Central memory CD4-positive, alpha-beta T cell (primary cell): ENCODE results near the gene SDK2.

Source experiments
- DNase-seq: peaks from one replicate; pipeline ENCODE4 v3.0.0; 2022

The SDK2 gene

DNA sequence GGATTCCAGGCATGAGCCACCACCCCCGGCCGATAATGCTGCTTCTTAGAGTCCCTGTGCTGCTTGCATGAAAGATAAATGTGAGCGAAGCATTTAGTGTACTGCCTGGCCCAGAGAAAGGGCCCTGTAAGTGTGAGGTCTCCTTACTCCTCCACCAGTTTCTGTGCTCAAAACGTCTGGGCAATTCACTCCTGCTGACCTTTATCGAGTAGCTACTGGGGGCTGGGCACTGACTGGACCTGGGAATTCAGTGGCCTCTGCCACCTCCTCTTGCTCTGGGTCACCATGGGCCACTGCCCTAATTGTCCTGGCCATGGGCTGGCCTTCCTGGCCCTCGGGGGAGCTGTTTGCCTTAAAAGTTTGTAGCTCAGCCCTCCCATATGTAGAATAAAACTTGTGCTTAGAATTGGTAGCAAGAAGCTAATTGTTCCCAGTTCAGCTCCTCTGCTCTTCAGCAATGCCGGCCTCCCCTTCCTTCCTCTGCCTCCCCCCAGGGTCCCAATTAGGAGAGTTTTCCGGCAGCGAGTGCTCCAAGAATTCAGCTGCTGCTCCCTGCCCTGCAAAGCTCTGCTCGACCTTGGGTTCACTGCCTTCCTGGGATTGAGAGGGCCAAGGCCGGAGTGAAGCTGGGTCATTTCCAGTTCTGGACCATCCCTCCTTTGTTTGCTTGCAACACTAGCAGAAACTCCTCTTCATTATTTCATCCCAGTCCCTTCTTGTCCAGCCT lies 233.5 kb downstream of the SDK2 start:
- DNase-seq = no peak

DNA sequence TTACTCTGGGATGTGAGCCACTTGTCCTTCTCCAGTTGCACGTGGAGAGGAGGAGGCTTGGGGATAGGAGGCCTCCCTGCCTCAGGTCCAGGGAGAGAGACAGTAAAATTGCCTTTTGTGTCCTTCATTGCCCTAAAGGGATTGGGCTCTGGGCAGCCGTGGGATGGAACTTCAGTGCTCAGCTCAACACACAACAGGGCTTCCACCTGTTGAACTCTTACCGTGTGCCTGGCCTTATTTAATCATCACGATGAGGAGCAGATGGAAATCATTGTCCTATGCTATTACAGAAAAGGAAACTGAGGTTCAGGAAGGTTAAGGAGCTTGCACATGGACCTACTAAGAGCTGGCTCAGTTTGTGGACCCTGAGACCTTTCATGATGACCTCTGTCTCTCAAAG lies 240.0 kb downstream of the SDK2 start:
- no peak for DNase-seq

DNA sequence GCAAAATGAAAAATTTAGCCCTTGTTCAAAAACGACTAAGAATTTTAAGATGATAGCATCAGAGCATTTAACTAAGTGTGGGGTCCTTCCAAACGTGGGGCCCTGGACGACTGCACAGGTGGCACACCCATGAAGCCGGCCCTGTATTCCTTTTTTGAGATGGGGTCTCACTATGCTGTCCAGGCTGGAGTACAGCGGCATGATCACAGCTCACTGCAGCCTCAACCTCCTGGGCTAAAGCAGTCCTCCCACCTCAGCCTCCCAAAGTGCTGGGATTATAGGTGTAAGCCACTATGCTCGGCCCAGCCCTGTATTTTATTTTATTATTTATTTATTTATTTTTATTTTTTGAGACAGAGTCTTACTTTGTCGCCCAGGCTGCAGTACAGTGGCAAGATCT lies 241.8 kb downstream of the SDK2 start:
- DNase-seq = no peak

DNA sequence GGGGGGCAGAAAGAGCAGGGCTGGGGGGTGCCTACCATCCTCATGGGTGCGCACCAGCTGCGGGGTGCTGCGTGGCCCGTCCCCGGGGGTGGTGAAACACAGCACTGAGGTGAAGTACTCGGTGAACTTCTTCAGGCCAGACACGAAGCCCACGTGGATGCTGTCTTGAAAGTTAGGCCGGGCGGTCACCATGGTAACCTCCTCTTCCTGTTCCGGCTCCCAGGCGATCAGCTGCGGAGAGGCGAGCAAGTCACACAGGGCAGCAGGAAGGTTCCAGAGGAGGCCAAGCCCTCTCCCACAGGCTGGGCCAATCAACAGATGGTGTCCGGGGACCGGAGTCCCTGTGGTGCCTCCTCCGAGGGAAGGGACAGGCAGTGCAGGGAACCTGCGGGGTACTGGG lies 242.3 kb downstream of the SDK2 start:
- peak; percentile 3 for DNase-seq

DNA sequence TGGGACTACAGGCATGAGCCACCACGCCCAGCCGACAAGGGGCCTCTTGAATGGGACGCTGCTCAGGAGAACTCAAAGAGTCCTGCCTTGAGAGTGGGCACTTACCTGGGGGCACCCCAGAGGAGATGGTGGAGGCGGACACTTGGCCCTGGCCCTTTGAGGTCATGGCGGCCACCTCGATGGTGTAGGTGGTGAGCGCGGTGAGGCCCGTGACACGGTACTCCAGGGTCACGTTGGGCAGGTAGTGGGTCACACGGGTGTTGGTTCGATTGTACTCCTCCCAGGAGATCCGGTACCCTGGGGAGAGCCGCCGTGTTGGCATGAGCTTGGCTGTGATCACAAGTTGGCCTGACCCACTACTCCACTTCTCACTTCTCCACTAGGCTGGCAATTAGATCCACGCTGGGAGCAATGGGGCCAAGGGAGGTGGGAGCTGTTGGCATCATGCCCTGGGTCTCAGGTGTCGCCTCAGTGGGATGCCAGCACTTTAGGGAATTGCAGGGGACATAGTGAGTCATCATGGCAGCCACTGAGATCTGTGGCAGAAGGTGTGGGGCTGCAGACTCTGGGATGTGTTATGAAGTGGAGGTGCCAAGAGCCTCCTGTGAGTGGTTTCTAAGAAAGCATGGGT lies 243.2 kb downstream of the SDK2 start:
- DNase-seq = no peak

DNA sequence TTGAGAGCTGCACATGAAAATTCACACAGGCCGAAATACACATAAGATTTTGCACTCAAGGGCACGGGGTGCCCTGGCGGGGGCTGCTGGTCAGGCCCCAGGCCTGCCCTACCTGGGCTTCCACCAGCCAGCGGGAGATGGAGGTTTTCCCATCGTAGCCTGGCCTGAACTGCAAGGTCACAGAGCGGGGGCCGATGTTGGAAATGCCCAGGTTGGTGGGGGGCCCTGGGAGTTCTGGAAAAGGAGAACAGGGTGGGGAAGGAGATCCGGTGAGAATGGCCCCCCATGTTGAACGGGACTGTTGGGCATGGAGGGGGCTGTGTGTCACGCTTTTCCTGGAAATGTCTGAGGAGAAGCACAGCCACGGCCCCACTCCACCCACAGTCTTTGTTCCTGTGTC lies 245.2 kb downstream of the SDK2 start:
- DNase-seq = no peak

DNA sequence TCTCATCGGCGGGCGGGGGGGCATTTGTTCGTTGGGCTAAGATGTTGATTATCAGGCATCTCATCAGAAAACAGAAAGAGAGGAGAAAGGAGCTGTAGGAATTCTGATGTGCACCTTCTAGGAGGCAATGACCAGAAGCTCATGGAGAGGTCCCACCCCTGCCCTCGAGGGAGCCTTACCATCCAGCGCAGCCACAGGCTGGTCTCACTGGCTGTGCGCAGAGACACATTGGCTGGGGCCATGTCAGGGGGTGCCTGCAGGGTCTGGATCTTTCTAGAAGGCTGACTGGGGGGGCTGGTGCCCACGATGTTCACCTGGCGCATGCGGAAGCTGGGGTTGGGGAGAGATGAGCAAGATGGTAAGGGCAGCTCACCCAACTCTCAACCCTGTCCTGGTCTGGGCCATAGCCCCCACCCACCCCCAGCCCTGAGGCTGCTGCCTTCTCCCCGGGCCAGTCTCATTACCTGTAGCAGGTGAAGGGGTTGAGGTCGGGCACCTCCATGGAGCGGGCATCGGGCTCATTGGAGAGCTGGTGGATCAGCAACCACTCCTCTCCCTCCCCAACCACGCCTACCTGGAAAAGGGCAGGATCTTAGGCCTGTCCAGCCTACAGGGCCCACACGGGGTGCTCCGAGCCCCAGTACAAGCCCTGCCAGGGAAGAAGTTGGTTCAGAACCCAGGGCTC lies 246.2 kb downstream of the SDK2 start:
- DNase-seq = no peak

DNA sequence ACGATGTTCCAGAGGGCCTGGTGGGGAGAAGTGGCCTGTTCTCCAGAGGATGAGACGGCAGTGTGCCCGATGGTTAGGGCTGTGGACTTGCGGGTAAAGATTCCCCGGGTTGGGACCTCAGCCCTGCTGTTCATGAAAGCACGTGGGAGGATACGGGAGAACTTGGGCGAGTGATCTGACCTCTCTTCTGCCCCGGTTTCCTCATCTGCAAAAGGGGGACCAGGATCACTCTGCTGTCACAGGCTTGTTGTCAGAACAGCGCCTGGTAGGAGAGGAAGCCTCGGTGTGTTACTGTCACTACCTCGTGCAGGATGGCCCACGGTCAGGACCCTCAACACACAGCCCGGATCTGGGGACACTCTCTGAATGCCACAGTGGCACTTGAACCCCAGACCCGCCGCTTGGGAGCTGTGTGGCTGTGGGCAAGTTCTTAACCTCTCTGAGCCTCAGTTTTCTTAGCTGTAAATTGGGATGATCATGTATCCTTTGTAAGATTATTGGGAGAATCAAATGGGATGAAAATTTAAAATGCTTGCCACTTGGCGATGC lies 246.9 kb downstream of the SDK2 start:
- DNase-seq = no peak

DNA sequence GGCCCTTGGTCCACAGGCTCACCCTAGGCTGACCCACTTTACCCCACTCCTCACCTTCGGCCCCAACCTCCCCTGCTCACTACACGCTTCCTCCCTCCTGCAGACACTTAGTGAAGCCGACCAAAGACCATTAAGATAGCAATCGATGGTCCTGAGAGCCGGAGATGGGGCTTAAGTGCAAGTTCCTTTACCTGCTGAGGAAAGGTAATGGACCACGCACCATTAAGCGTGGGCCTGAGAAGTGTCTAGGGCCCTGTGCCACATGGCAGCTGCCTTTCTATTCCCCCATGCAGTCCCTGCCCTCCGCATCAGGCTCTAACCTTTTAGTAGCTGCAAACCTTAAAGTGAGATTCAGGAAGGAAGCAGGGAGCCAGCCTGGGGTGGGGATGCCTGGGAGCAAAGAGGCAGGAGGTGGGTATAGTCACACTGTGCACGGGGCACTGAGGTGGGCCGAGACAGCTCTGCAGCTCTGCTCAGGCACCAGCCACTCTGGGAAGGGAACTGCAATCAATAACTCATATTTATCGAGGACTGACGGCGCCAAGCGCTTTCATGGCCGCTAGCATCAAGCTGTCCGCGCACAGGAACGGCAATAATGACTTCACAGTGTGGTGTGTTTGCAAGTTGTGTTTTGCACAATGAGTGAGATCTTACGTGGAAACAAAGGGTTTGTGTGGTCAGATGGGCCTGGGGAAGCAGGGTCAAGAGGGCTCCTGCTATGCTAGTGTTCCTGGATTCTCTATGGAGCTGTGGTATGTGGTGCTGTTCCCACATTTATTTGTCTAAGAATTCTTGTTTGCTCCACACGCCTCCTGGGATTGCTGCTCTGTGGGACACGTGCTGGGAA lies 247.6 kb downstream of the SDK2 start:
- no peak for DNase-seq

DNA sequence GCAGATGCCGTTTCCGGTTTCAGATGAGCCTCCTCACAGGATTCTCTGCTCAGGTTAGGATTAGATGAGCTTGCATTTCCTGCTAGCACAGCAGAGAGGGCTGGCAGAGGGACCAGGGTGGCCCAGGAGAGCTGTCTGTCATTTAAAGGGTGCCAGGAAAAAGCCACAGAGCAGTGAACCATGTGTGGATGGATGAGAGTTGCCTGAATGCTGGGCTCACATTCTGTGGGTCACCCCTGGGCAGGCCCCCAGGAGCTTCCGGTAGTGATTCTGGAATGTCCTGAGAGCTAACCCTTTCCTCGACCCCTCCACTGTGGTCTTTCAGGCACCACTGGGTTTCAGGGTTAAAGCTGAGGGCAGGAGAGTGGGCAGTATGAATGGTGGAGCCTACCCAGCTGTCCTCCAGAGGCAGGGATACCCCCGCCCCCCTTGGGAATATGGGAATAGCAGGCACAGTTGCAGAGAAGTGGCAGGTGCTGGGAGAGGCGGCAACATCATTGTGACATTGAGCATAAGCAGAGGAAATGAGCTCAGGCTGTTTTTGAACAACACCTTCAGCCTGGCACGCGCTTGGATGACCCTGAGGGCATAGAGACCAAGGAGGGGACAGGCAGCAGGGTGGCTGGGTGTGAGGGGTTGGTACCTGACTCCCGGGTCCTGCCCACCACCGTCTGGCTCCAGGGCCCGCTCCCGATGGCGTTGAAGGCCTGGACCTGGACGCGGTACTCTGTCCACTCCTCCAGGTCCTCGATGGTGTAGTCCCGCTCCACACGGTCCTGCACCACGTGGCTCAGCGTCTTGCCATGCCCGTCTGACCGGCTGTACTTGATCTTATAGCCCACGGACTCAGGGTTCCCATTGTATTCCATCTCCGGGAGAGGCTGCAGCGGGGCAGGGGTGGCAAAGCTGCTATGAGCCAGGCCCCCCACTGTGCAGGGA lies 249.5 kb downstream of the SDK2 start:
- DNase-seq = no peak

DNA sequence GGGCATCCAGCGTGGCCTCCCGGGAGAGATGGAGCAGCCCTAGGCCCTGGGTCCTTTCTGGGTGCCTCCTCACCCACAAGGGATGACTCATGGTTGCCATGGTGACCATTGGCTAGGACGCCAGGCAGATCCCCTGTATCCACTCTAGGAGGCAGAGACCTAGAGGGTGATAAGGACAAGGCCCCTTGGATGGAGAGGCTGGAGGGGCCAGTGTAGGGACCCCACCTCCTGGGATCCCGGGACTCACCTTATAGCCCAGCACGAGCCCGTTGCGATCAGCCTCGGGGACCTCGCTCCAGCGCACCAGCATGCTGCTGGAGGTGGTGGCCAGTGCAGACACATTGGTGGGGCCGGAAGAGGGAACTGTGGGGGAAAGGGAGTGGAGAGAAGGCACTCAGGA lies 250.3 kb downstream of the SDK2 start:
- no peak for DNase-seq

DNA sequence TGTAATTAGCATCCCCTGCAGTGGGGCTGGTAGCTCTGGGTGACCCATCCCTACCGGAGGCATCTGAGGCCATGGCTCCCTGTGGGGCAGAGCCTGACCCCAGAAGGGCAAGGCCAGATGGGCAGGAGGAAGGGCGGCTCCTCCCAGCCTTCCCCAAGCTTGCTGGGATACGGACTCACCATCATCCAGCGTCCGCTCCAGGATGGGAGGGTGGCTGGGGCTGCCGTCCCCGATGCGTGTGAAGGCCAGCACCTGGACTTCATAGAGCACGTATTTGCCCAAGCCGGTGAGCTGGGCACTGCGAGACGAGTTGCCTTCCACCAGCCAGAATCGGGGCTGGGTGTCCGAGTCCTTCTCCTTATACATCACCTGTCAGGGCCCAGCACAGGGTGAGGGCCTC lies 250.9 kb downstream of the SDK2 start:
- no peak for DNase-seq

DNA sequence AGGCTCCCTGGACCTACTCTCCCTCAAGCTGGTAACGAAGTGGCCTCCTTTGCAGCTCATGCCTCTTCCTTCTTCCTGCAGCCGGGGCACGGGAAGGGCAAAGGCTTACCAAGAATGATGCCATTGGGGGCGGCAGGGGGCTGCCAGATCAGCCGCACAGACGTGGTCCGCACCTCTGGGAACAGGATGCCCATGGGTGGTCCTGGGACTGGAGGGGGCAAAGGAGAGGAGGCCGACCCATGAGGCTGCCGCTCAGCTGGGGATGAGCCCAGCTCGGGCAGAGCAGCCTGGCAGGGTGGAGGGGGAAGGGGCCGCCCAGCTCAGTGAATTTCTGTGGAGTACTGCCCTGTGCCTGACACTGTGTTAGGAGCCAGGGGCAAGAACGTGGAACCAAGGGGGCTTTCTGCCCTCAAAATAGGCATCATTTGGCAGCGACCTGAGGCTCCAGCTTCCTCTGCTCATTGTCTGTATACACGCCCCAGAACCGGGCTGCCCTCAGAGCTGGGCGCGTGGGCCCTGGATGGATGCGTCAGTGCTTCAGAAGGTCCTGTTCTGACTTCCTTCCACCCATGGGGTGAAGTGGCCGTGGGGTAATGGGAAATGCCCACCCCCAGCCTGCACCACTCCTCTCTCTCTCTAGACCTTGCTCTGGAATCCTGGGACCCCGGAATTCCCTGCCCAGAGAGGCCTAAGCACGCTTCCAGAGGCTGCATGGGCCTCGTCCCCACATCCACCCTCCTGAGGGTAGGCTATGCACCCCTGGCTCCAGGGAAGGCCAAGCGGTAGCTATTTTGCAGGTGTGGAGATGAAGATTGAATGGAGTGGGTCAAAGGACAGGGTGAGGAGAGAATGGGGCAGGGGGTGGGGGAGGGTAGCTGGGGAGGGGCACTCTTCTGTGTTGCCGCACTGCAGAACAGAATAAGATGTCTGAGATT lies 252.6 kb downstream of the SDK2 start:
- no peak for DNase-seq

DNA sequence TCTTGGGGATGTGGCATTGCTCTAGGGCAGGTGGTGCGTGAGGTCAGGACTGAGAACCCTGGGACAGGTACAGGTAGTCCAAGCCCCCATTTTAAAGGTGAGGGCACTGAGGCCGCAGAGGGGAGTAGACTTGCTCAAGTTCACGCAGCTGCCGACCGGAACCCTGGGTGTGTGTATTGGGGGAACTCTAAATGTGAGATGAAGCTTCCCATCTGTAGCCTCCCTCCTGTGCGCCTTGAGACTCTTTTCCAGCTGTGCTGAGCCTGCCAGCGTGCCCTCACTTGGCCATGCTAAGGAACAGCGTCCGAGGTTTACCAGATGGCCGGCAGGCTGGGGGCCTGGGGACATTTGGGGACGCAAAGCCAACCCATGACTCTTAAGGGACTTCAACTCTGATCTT lies 253.4 kb downstream of the SDK2 start:
- DNase-seq = no peak

DNA sequence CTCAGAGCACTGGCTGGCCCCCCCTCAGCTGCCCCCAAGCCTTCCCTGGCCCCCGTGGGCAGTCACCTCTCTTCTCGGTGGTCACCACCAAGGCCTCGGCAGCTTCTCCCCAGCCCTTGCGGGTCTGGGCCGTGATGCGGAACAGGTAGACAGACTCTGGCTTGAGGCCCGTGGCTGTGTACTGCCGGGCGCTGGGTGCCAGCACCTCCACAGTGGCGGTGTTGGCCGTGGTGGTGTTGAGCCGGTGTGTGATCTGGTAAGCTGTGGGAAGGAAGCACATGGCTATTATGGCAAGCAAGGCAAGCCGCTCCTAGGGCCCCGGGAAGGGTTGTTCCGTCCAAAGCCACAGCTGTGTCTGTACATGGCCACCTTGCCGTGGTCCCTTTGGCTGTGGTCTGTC lies 254.0 kb downstream of the SDK2 start:
- DNase-seq = no peak

DNA sequence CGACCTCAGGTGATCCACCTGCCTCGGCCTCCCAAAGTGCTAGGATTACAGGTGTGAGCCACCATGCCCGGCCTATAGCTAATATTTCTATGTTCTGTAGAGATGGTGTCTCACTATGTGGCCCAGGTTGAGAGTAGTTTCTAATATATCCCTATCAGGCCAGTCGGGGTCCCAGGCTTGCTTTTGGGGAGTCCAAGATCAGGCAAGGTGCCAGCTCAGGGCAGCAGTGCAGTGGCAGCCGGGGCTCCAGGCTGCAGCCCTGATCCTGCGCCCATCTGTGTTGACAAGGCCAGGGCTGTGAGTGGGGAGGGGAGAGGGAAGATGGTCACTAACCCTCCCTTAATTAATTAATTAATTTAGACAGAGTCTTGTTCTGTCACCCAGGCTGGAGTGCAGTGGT lies 254.8 kb downstream of the SDK2 start:
- DNase-seq = no peak

DNA sequence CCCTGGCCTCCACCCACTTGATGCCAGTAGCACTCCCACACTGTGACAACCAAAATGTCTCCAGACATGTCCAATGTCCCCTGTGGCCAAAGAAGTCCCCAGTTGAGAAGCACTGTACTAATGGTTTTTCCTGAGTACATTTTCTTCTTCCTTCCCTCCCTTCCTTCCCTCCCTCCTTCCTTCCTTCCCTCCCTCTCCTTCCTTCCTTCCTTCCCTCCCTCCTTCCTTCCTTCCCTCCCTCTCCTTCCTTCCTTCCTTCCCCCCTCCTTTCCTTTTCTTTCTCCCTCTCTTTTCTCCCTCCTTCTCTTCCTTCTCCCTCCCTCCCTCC lies 255.7 kb downstream of the SDK2 start:
- no peak for DNase-seq

DNA sequence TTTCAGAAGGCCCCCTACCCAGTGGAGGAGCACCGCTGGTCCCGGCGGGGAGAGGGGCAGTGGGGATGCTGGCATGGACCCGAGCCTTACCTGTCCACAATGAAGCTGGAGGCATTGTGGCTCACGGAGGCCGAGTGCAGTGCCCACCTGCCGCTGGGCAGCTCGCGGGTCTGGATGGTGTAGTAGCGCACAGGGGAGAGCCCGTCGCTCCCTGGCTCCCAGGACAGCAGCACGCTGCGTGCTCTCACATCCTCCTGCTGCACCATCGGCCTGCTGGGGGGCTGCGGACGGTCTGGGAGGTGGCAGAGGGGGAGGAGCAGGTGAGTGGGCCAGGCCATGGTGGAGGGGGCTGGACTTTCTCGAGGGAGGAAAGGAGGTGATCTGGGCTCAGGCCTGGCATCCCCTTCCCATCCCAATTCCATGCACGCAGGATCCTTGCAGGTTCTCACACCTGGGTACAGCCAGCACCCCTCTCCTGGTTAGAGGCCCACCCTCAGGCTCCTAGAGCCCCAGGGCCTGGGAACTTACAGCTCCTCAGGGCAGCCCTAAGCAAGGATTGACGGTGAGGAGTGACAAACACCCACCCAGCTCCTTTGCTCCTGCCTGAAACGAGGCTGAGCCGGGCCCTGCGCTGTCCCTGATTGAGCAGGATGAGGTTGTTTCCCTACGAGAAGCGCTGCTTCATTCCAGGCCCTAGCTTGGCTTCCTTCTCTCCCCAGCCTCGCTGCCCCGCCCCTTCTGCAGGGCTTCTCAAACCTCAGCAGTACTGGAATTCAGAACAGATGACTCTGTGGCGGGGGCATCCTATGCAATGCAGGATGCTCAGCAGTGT lies 256.3 kb downstream of the SDK2 start:
- DNase-seq = no peak

DNA sequence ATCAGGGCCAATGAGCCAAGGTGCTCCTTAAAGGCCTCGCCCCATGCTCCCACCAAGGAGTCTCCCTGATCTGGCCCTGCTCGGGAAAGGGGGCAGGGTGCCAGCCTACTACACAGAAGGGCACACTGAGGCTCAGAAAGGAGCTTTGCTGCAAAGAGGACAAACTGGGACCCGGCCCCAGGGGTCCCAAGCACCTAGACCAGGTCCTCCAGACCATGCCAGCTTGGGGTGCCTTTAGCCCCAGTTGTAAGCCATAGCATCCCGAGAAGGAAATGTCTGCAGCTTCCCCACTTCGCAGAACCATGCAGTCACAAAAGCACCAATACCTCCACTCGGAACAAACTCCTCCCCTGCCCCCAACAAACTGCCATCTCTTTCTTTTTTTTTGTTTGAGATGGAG lies 257.7 kb downstream of the SDK2 start:
- DNase-seq = no peak

DNA sequence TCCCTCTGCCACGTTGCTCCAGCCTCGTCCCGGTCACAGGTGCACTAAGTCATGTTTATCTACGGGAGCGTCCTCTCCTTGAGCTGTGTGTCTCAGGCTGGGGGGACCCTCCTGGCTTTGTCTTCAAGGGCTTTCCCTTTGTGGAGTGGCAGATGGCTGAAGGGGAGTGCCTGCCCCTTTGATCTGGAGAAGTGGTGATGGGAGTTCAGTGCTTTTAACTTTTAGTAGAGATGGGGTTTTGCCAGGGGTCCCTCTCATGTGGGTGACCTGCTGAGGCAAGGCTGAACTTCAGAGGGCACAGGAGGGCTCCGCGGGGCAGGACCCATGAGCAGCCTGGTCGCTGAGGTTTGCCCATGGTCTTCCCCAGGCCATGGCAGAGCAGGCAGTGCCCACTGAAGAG lies 259.3 kb downstream of the SDK2 start:
- no peak for DNase-seq
